KMS-11 (cell line): ENCODE results near the gene ERAP2.
"Not testable (repeated sequence)": the region's sequence is repeated elsewhere in the genome, so short reads cannot be mapped to it uniquely, and the experiment has no call there.

ENCODE experiments used
- H2AFZ ChIP-seq: fragments of 200-600 bp; sonication (generic); 2 replicates; pipeline ENCODE4 v1.6.1; 2016; ENCODE audit warnings: antibody characterized with exemption, mixed run types, low read depth
- H3K27ac ChIP-seq: fragments of 200-600 bp; sonication (generic); 2 replicates; pipeline ENCODE4 v1.6.1; 2016; ENCODE audit warnings: mild to moderate bottlenecking, mixed run types
- H3K27me3 ChIP-seq: fragments of 200-600 bp; sonication (generic); 2 replicates; pipeline ENCODE4 v1.6.1; 2017; ENCODE audit warnings: mild to moderate bottlenecking, low read depth, mixed run types, moderate library complexity; ENCODE audit not compliant: insufficient read depth
- H3K36me3 ChIP-seq: fragments of 200-600 bp; sonication (generic); 2 replicates; pipeline ENCODE4 v1.6.1; 2017; ENCODE audit warnings: mild to moderate bottlenecking, mixed run types; ENCODE audit not compliant: insufficient read depth
- H3K4me1 ChIP-seq: fragments of 200-600 bp; sonication (generic); 2 replicates; pipeline ENCODE4 v1.6.1; 2016; ENCODE audit warnings: mild to moderate bottlenecking, low read depth, mixed run types; ENCODE audit not compliant: poor library complexity, severe bottlenecking
- H3K4me2 ChIP-seq: fragments of 200-600 bp; sonication (generic); 2 replicates; pipeline ENCODE4 v1.7.0; 2016; ENCODE audit warnings: mild to moderate bottlenecking, mixed run types
- H3K4me3 ChIP-seq: fragments of 200-600 bp; sonication (generic); IDR thresholded peaks from 2 replicates; pipeline ENCODE4 v1.6.1; 2017; ENCODE audit warnings: low read depth, low read length, mixed read lengths; ENCODE audit not compliant: insufficient read depth
- H3K79me2 ChIP-seq: fragments of 200-600 bp; sonication (generic); 2 replicates; pipeline ENCODE4 v1.6.1; 2016; ENCODE audit warnings: low read depth, mixed run types; ENCODE audit not compliant: insufficient read depth
- H3K9ac ChIP-seq: fragments of 200-600 bp; sonication (generic); 2 replicates; pipeline ENCODE4 v1.6.1; 2016; ENCODE audit warnings: mild to moderate bottlenecking, mixed run types
- H4K20me1 ChIP-seq: fragments of 200-600 bp; sonication (generic); 2 replicates; pipeline ENCODE4 v1.6.1; 2016; ENCODE audit warnings: mild to moderate bottlenecking, mixed run types; ENCODE audit not compliant: insufficient read depth
- CTCF ChIP-seq: fragments of 200-600 bp; sonication (generic); conservative IDR thresholded peaks from 2 replicates; pipeline ENCODE4 v1.6.1; 2017; ENCODE audit warnings: low read depth, mild to moderate bottlenecking, antibody characterized with exemption, low read length, moderate library complexity, mixed read lengths

Gene ERAP2

GRCh38 chr5:96836817-96837216 is 39.5 kb upstream of the ERAP2 start:
- no peak for TF ChIP-seq CTCF
- no peak overlapping the region for H3K4me2 ChIP-seq
- H3K27me3 ChIP-seq = no peaks in the 10 kb centered on the region
- no peaks in the 10 kb centered on the region for H3K4me1 ChIP-seq
- no peaks in the 10 kb centered on the region for H4K20me1 ChIP-seq
- H3K36me3 ChIP-seq = no peaks in the 10 kb centered on the region
- no peak overlapping the region for H2AFZ ChIP-seq
- no peaks in the 10 kb centered on the region for H3K79me2 ChIP-seq
- H3K27ac ChIP-seq = no peak overlapping the region
- H3K9ac ChIP-seq = no peak overlapping the region
- H3K4me3 ChIP-seq = no peak overlapping the region

- H3K4me1 ChIP-seq = no peaks in the 10 kb centered on the region
- no peaks in the 10 kb centered on the region for H3K36me3 ChIP-seq
- no peak overlapping the region for H3K9ac ChIP-seq
- H3K79me2 ChIP-seq = no peaks in the 10 kb centered on the region
- H4K20me1 ChIP-seq = no peaks in the 10 kb centered on the region
- H3K4me3 ChIP-seq = no peak overlapping the region
- no peak overlapping the region for H2AFZ ChIP-seq
- no peak overlapping the region for H3K4me2 ChIP-seq
- TF ChIP-seq CTCF = no peak
- H3K27ac ChIP-seq = no peak overlapping the region
- no peaks in the 10 kb centered on the region for H3K27me3 ChIP-seq
These were observed 39.0 kb upstream of the ERAP2 start for GRCh38 chr5:96837303-96837702.

GRCh38 chr5:96838201-96839070 is 37.9 kb upstream of the ERAP2 start:
- Histone ChIP-seq H3K4me2 (no peak overlapping the region), H3K9ac (no peak overlapping the region), H4K20me1 (no peaks in the 10 kb centered on the region), H3K27me3 (no peaks in the 10 kb centered on the region), H3K79me2 (no peaks in the 10 kb centered on the region), H3K4me1 (peaks cover 6% of the 10 kb centered on the region), H2AFZ (no peak overlapping the region), H3K4me3 (no peak overlapping the region), H3K27ac (no peak overlapping the region), H3K36me3 (no peaks in the 10 kb centered on the region)
- no peak for TF ChIP-seq CTCF

- H3K4me2 ChIP-seq = no peak overlapping the region
- no peaks in the 10 kb centered on the region for H3K36me3 ChIP-seq
- H3K79me2 ChIP-seq = no peaks in the 10 kb centered on the region
- peaks cover 11% of the 10 kb centered on the region for H3K4me1 ChIP-seq
- H2AFZ ChIP-seq = no peak overlapping the region
- H4K20me1 ChIP-seq = no peaks in the 10 kb centered on the region
- H3K27ac ChIP-seq = no peak overlapping the region
- H3K9ac ChIP-seq = no peak overlapping the region
- no peak for TF ChIP-seq CTCF
- no peaks in the 10 kb centered on the region for H3K27me3 ChIP-seq
- H3K4me3 ChIP-seq = no peak overlapping the region
These were observed 37.2 kb upstream of the ERAP2 start for GRCh38 chr5:96839071-96839592.

- not testable (repeated sequence) for H3K79me2 ChIP-seq, H3K27ac ChIP-seq, H4K20me1 ChIP-seq, H3K27me3 ChIP-seq, H3K4me2 ChIP-seq, H2AFZ ChIP-seq, H3K36me3 ChIP-seq, H3K4me3 ChIP-seq, H3K9ac ChIP-seq
- H3K4me1 ChIP-seq = peaks cover 23% of the 10 kb centered on the region
These were observed 34.4 kb upstream of the ERAP2 start for GRCh38 chr5:96841931-96842330.
